Measurements from ENCODE around the gene ADAP1. TPM values are rescaled to one million over a fixed set of nuclear protein-coding genes. Genes with fewer than 3 reads are reported as not detected.

The ADAP1 gene
- total RNA-seq, 1 experiment from 2014 or later: 6.2 TPM

GRCh38 chr7:861222-861621 is 93.3 kb downstream of the ADAP1 start:
- no peaks in the 10 kb centered on the region for H3K4me1 ChIP-seq (ENCODE audit: insufficient read depth, low read length)
- no peaks in the 10 kb centered on the region for H4K20me1 ChIP-seq (ENCODE audit: control insufficient read depth, insufficient read depth, insufficient read length)
- peaks cover 62 to 93% (median 85%) of the 10 kb centered on the region in 3 experiments for H3K36me3 Mint-ChIP-seq (ENCODE audit: insufficient read depth in 1 of 3, low read depth in 3 of 3)
- H3K27me3 ChIP-seq (ENCODE audit: insufficient read depth, low read length): no peaks in the 10 kb centered on the region
- no peaks in the 10 kb centered on the region for H3K79me2 ChIP-seq (ENCODE audit: insufficient read depth, low read length)
- H3K56ac ChIP-seq (ENCODE audit: insufficient read length, low read depth, low read length): no peak overlapping the region
- no peak overlapping the region for H3K9ac ChIP-seq (ENCODE audit: extremely low read depth, insufficient read length, low read length)
- no peak overlapping the region for H2AK5ac ChIP-seq (ENCODE audit: insufficient read length, low read length)
- H2BK15ac ChIP-seq (ENCODE audit: low read depth, low read length): no peak overlapping the region
- H3K9me3 Mint-ChIP-seq: no peaks in the 10 kb centered on the region
- no peak overlapping the region for H3K14ac ChIP-seq (ENCODE audit: insufficient read depth, low read length)
- no peaks in the 10 kb centered on the region for H3K9me3 ChIP-seq (ENCODE audit: control insufficient read depth, low read depth, low read length)
- WGBS (ENCODE audit: extremely low coverage, insufficient read length, low lambda C conversion rate): no CpG with 5 or more reads among the region's 9 CpGs
- no peak overlapping the region for H3K27ac ChIP-seq (ENCODE audit: insufficient read length, low read depth, low read length)
- no peak overlapping the region for H3K4me3 Mint-ChIP-seq
- H2AFZ ChIP-seq (ENCODE audit: low read length): no peak overlapping the region
- H3K18ac ChIP-seq (ENCODE audit: insufficient read length, low read depth, low read length): no peak overlapping the region
- H2BK5ac ChIP-seq (ENCODE audit: insufficient read length, low read length): no peak overlapping the region
- H4K5ac ChIP-seq (ENCODE audit: insufficient read length, low read depth, low read length): no peak overlapping the region
- no peaks in the 10 kb centered on the region for H3K27me3 Mint-ChIP-seq (ENCODE audit: low read depth)
- no peak overlapping the region for H3K23ac ChIP-seq (ENCODE audit: insufficient read length, low read depth, low read length)
- no peak for TF ChIP-seq CTCF (conservative IDR thresholded peaks at IDR 0.05)
- H4K8ac ChIP-seq (replicated peaks; ENCODE audit: insufficient read length, low read depth, low read length): no peak overlapping the region
- H3T11ph ChIP-seq (ENCODE audit: low read length): no peak overlapping the region
- H3K4ac ChIP-seq (ENCODE audit: low read depth, low read length): no peak overlapping the region
- no peak overlapping the region for H2BK12ac ChIP-seq (ENCODE audit: insufficient read length, low read depth, low read length)
- no peak overlapping the region for H3K27ac Mint-ChIP-seq
- no peaks in the 10 kb centered on the region for H3K4me1 Mint-ChIP-seq
- H3K79me1 ChIP-seq (ENCODE audit: insufficient read depth, low read depth, low read length, poor library complexity, severe bottlenecking): no peaks in the 10 kb centered on the region
- H2BK20ac ChIP-seq (ENCODE audit: low read depth, low read length, poor library complexity, severe bottlenecking): no peak overlapping the region
- no peak for DNase-seq
- no peak overlapping the region for H2BK120ac ChIP-seq (ENCODE audit: low read depth, low read length, poor library complexity, severe bottlenecking)
- no peaks in the 10 kb centered on the region for H3K23me2 ChIP-seq (ENCODE audit: insufficient read length, low read depth, low read length, poor library complexity, severe bottlenecking)
- H3K4me2 ChIP-seq (ENCODE audit: insufficient read depth, insufficient read length, low read length): no peak overlapping the region
- H4K91ac ChIP-seq (ENCODE audit: insufficient read length, low read depth, low read length): no peak overlapping the region

All from H9 (cell line).